ENCODE results near the gene HCFC1R1. TPM values are rescaled to one million over a fixed set of nuclear protein-coding genes. Genes with fewer than 3 reads are reported as not detected.

HCFC1R1 gene
- total RNA-seq, 1 donor from 2014 or later: 17.7 TPM

GRCh38 chr16:3059723-3060242, 36.0 kb upstream of the HCFC1R1 start:
- Mint-ChIP-seq H3K36me3 (ENCODE audit: low read depth) (peaks cover 1% of the 10 kb centered on the region), H3K4me1 (peaks cover 13% of the 10 kb centered on the region), H3K27ac (peak overlapping the region; percentile 70), H3K27me3 (no peaks in the 10 kb centered on the region), H3K4me3 (peak overlapping the region; percentile 83), H3K9me3 (no peaks in the 10 kb centered on the region)
- POLR2A ChIA-PET: interaction anchor here (0.6 to 2.9 kb wide), 15 partner anchors 9 to 1413 kb away, joined by 3 to 31 read pairs (median 5); partner anchors contain the start of genes ZNF213 and ZNF263
- DNase-seq (no peak), ATAC-seq (ENCODE audit: low read depth) (no peak)
- CTCF ChIA-PET: interaction anchor here (0.6 to 3.0 kb wide), 11 partner anchors 11 to 108 kb away, joined by 3 to 61 read pairs (median 6); no protein-coding TSS in a partner anchor
- intact Hi-C loops (cut with micrococcal nuclease): loop anchor here (1.0 to 2.0 kb wide), 10 partner anchors 13 to 441 kb away; partner anchors contain the start of gene MMP25
- TF ChIP-seq, protein P1, sequence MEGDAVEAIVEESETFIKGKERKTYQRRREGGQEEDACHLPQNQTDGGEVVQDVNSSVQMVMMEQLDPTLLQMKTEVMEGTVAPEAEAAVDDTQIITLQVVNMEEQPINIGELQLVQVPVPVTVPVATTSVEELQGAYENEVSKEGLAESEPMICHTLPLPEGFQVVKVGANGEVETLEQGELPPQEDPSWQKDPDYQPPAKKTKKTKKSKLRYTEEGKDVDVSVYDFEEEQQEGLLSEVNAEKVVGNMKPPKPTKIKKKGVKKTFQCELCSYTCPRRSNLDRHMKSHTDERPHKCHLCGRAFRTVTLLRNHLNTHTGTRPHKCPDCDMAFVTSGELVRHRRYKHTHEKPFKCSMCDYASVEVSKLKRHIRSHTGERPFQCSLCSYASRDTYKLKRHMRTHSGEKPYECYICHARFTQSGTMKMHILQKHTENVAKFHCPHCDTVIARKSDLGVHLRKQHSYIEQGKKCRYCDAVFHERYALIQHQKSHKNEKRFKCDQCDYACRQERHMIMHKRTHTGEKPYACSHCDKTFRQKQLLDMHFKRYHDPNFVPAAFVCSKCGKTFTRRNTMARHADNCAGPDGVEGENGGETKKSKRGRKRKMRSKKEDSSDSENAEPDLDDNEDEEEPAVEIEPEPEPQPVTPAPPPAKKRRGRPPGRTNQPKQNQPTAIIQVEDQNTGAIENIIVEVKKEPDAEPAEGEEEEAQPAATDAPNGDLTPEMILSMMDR (IDR thresholded peaks at IDR 0.05): no peak

DNA sequence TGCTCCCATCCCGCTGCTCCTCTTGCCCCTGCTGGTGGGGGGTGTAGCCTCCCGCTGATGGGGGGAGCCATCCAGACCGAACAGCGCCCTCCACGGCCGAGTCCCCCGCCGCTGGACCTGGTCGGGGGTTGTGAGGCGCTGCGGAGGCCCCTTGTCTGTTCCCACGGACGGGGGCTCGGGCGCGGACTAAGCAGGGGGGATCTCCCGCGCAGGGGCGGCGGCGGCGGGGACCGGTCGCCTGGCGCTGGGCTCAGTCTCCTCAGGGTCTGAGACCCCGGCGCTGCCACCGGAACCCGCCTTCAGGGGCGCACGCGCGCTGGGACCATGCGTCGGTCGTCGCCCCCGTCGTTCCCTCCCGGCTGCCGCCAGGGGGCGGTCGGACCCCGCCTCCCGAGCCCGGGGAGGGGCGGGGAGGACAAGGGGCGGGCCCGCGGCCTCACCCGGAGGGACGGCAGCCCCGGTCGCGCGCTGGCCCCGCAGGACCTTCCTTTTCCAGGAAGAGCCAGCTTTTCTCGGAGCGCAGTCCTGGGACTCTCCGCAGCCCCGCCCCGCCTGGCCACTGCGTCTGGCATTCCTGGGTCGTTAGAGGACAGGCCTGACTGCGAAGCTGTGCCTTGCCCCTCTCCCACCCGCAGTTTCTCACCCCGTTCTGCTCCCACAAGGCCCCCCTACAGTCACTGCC, 35.4 kb upstream of the HCFC1R1 start:
- peaks cover 17% of the 10 kb centered on the region for H3K4me1 Mint-ChIP-seq
- TF ChIP-seq, protein P1 (IDR thresholded peaks at IDR 0.05): no peak

GRCh38 chr16:3058139-3059030, 34.6 kb upstream of the HCFC1R1 start:
- ATAC-seq (ENCODE audit: low read depth): peak; percentile 48
- ChIA-PET POLR2A (interaction anchor here (0.6 to 2.9 kb wide), 20 partner anchors 11 to 225 kb away, joined by 3 to 31 read pairs (median 5); partner anchors contain the start of genes PKMYT1, ZNF213 and ZNF263), CTCF (interaction anchor here (0.6 to 3.0 kb wide), 13 partner anchors 10 to 110 kb away, joined by 3 to 61 read pairs (median 5); no protein-coding TSS in a partner anchor)
- Mint-ChIP-seq H3K4me1 (peaks cover 23% of the 10 kb centered on the region), H3K9me3 (no peaks in the 10 kb centered on the region), H3K36me3 (ENCODE audit: low read depth) (peaks cover 1% of the 10 kb centered on the region), H3K27me3 (no peaks in the 10 kb centered on the region), H3K27ac (no peak overlapping the region), H3K4me3 (peak overlapping the region; percentile 83)
- TF ChIP-seq, protein P1 (IDR thresholded peaks at IDR 0.05): no peak
- intact Hi-C loops (cut with micrococcal nuclease): loop anchor here (1.0 to 2.0 kb wide), 10 partner anchors 12 to 442 kb away; partner anchors contain the start of gene MMP25
- DNase-seq: no peak

More for the DNA sequence above, 35.4 kb upstream of the HCFC1R1 start:
- ChIA-PET POLR2A (interaction anchor here (0.6 to 2.9 kb wide), 23 partner anchors 8 to 1413 kb away, joined by 3 to 31 read pairs (median 4); partner anchors contain the start of genes PKMYT1, ZNF213 and ZNF263), CTCF (interaction anchor here (0.6 to 3.0 kb wide), 17 partner anchors 11 to 109 kb away, joined by 3 to 61 read pairs (median 5); no protein-coding TSS in a partner anchor)
- Mint-ChIP-seq H3K36me3 (ENCODE audit: low read depth) (peaks cover 1% of the 10 kb centered on the region), H3K4me3 (peak overlapping the region; percentile 83), H3K9me3 (no peaks in the 10 kb centered on the region), H3K27ac (peak overlapping the region; percentile 70), H3K27me3 (no peaks in the 10 kb centered on the region)
- intact Hi-C loops (cut with micrococcal nuclease): loop anchor here (1.0 to 2.0 kb wide), 10 partner anchors 13 to 441 kb away; partner anchors contain the start of gene MMP25
- ATAC-seq (ENCODE audit: low read depth) (peak; percentile 96), DNase-seq (peak; percentile 91)

DNA sequence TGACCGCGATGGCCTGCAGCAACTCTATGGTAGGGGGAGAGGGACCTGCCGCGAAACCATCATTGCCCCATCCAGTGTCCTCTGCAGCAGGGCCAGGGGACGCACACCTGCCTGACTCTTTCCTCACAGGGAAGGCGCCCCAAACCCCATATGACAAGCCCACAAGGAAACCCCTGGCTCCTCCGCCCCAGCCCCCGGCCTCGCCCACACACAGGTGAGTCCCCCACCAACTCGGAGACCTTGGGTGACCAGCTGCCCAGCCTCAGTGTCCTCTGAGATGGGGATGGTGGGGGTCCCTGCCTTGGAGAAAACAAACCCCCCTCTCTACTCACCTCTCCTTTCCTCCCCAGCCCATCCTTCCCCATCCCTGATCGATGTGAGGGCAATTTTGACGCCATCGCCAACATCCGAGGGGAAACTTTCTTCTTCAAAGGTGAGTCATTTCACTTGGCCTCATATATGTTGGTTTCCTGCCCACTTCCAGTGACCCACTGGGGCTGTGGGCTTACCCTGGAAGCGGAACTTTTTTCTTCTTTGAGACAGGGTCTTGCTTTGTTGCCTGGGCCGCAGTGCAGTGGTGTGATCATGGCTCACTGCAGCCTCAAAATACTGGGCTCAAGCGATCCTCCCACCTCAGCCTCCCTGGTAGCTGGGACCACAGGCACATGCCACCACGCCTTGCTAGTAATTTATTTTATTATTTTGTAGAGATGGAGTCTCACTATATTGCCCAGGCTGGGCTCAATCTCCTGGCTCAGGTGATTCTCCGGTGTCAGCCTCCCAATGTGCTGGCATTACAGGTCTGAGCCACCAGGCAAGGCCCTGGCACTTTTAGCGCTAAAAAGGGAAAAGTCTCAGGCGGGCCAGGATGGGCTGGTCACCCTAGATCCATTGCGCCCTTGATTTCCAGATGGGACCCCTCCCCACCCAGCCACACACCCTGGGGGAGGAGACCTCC, 33.7 kb upstream of the HCFC1R1 start:
- ATAC-seq (ENCODE audit: low read depth) (no peak), DNase-seq (no peak)
- peaks cover 23% of the 10 kb centered on the region for H3K4me1 Mint-ChIP-seq
- TF ChIP-seq, protein P1 (IDR thresholded peaks at IDR 0.05): no peak
- H3K27ac Mint-ChIP-seq: no peak overlapping the region
- H3K27me3 Mint-ChIP-seq: no peaks in the 10 kb centered on the region
- H3K4me3 Mint-ChIP-seq: peak overlapping the region; percentile 15
- peaks cover 1% of the 10 kb centered on the region for H3K36me3 Mint-ChIP-seq (ENCODE audit: low read depth)
- POLR2A ChIA-PET: interaction anchor here (1.1 to 2.9 kb wide), 7 partner anchors 18 to 72 kb away, joined by 3 to 31 read pairs (median 6); no protein-coding TSS in a partner anchor
- CTCF ChIA-PET: interaction anchor here (1.5 to 3.0 kb wide), 5 partner anchors 9 to 71 kb away, joined by 5 to 61 read pairs (median 8); no protein-coding TSS in a partner anchor
- H3K9me3 Mint-ChIP-seq: no peaks in the 10 kb centered on the region
- intact Hi-C loops (cut with micrococcal nuclease): loop anchor here (2.0 kb wide), 5 partner anchors 17 to 101 kb away; no protein-coding TSS in a partner anchor

Measured in activated B cell treated with CpG ODN at 0.5 μM for 24 hours (primary cell).